NCI-H226 (cell line): ENCODE measurements around the gene TAF11.
"Not testable (repeated sequence)": the region's sequence is repeated elsewhere in the genome, so short reads cannot be mapped to it uniquely, and the experiment has no call there.

Source experiments
- DNase-seq: peaks from one replicate; pipeline ENCODE4 v3.0.0-alpha.2; 2015

The TAF11 gene

GRCh38 chr6:34864007-34864406 lies 23.8 kb downstream of the TAF11 start:
- no peak for DNase-seq

DNA sequence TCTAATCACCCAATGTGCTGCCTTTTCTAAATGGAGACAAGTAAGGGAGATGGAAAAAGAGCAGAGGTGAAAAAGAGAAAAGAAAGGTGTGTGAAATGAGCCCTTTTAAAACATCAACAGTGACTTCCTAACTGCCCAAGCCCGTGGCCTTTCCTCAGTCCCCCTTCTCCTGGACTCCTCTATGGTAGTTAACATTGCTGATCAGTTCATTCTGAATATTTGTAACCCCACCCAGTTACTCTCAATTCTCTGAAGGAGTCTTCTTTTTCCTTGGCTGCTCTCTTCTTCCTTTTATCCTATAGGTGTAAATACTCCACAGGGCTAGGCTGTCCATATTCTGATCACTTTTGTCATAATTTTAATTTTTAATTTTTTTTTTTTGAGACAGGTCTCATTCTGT lies 27.1 kb downstream of the TAF11 start:
- DNase-seq, result no peak

GRCh38 chr6:34859951-34860350 lies 27.9 kb downstream of the TAF11 start:
- no peak for DNase-seq

DNA sequence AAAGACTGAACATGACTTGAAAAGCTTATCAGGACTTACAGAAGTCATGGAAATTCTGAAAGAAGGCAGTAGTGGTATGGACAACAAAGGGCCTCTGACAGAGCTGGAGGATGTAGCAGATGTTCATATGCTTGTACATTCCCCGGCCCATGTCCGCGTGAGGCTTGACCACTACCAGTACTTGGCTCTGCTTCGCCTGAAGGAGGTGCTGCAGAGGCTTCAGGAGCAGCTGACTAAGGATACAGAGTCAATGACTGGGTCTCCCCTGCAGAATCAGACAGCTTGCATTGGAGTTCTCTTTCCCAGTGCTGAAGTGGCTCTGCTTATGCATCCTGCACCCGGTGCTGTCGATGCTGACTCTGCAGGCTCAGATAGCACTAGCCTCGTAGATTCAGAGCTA lies 29.2 kb downstream of the TAF11 start:
- DNase-seq, result no peak

GRCh38 chr6:34855463-34855862 lies 32.4 kb downstream of the TAF11 start:
- DNase-seq, result no peak

- no peak for DNase-seq
Observed at GRCh38 chr6:34852406-34853085, 35.3 kb downstream of the TAF11 start.

GRCh38 chr6:34851361-34851760 lies 36.5 kb downstream of the TAF11 start:
- DNase-seq, result no peak

DNA sequence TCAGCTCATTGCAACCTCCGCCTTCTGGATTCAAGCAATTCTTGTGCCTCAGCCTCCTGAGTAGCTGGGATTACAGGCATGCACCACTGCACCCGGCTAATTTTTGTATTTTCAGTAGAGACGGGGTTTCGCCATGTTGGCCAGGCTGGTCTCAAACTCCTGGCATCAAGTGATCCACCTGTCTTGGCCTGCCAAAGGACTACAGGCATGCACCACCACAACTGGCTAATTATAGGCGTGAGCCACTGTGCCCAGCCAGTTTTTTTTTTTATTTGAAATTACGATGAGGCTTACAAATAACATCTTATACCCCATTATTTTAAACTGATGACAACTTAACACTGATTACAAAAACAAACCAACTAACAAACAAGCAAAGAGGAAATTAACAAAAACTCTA lies 38.8 kb downstream of the TAF11 start:
- not testable (repeated sequence) for DNase-seq

GRCh38 chr6:34839666-34840352 lies 48.0 kb downstream of the TAF11 start:
- DNase-seq, result no peak

DNA sequence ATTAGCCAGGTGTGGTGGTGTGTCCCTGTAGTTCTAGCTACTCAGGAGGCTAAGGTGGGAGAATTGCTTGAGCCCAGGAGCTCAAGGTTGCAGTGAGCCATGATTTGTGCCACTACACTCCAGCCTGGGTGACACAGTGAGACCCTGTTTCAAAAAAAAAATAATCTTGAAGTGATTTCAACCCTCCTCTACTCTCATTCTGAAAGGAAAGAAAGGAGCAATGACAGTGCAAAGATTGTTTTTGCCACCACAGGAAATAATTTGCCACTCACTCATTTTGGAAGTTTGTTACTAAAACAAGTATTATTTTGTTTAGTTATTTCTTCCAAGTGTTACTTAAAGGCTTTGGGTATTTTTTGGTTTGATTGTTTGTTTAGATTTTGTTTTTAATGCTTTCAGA lies 50.3 kb downstream of the TAF11 start:
- no peak for DNase-seq

GRCh38 chr6:34836451-34836850 lies 51.4 kb downstream of the TAF11 start:
- no peak for DNase-seq

DNA sequence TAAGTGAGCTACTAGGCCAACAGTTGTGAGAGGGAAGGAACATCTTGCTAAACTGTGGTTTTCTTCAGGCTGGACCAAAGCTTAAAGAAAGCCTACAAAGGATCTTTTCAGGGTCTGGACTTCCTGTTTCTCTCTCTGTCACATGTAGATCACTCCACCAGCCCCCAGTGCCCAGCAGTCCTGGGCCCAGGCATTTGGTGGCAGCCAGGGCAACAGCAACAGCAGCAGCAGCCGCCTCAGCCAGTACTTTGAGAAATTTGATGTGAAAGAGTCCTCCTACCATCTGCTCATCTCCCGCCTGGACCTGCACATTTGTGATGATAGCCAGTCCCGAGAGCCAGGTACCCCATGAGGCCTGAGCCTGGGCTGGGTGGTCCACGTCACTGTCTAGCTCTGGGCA lies 51.8 kb downstream of the TAF11 start:
- no peak for DNase-seq

- DNase-seq, result peak; percentile 36
Observed at GRCh38 chr6:34834789-34835518, 52.9 kb downstream of the TAF11 start.

- DNase-seq, result no peak
Observed at GRCh38 chr6:34832942-34833341, 54.9 kb downstream of the TAF11 start.

DNA sequence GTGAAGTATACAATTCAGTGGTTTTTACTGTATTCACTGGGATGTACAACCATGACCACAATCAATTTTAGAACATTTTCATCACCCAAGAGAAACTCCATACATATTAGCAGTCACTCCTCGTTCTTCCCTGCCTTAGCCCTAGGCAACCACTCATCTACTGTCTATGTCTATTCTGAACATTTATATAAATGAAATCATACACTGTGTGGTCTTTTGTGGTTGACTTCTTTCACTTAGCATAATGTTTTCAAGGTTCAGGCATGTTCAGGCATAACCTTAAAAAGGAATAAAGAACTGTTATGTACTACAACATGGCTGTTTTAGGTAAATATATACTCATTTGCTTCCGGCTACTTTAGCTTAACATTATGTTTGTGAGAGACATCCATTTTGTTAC lies 58.7 kb downstream of the TAF11 start:
- no peak for DNase-seq
